ENCODE results near the gene PBRM1.
"Not testable (repeated sequence)": the region's sequence is repeated elsewhere in the genome, so short reads cannot be mapped to it uniquely, and the experiment has no call there.

PBRM1 gene

DNA sequence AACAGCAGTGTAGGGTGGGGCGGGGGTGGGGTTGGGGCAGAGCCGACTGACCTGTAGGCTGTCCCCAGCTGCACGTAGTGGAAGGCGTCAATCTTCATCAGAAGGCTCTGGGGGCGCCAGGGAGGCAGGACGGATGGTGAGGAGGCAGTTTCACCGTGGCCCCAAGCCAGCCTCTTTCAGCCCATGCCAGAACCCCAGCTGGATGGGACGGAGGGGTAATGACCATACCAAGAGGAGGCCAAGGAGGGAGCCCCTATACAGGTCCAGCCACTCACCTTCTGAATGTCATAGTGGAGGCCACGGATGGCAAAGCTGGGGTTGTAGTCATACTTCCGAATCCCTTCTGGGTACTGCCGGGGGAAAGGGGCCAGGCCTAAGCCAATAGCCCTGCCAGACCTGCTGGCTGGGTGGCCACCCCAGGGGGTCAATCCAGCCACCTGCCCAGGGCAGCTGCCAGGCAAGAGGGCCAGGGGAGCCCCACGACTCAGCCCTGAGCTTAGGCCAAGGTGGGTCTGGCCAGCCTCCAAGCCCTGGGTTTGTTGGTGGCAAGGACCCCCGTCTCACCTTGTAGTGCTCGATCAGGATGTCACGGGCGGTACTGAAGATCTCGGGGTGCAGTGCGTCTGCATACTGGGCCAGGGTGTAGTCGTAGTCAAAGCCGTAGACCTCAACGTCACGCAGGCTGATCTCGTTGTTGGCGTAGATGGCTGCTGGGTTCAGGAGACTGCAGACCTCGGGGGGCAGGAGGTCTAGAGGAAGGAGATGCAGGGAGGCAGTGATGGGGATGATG, 156.9 kb downstream of the PBRM1 start:
- no peak overlapping the region for H3K4me3 ChIP-seq (ENCODE audit: low read depth, low read length)
- no peak for TF ChIP-seq CTCF (IDR thresholded peaks at IDR 0.05; ENCODE audit: control insufficient read depth, extremely low read depth, insufficient read depth)
- no peak for DNase-seq (ENCODE audit: low read depth)

DNA sequence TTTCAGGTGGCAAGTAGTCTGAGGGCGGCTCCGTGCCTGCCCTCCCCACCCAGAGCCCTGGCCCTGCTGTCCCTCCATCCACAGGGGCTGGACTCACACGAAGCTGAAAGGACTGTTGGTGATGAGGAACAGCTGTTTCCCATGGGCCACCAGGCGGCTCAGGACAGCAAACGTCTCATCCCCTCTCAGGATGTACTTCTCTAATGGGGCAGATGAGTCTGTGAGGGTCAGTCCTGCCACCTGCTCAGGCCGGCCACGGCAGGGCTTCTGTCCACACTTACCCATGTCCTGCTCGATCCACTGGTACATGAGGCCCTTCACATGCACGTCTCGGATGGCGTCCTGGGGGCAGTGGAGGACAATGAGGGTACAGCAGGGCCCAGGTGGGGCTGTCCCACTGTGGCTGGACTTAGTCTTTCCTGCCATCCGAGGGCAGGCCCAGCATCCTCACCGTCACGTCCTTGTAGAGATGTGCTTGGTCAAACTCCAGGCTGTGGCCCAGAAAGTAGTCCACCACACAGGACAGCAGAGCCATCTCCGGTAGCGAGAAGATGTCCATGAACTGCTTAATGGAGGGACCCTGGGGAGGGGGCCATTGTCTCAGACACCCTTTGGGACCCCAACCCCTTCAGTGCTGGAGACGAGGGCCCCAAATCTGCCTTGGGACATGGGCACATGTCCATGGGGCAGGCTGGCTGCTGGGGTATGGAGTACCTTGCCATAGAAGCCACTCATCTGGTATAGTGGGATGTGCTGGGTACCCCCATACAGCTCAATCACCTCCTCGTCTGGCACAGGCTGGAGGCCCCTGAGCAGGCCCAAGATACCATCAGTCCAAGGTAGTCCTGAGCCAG, 157.8 kb downstream of the PBRM1 start:
- H3K4me3 ChIP-seq (ENCODE audit: low read depth, low read length) = no peak overlapping the region
- DNase-seq (ENCODE audit: low read depth) = no peak
- no peak for TF ChIP-seq CTCF (IDR thresholded peaks at IDR 0.05; ENCODE audit: control insufficient read depth, extremely low read depth, insufficient read depth)

GRCh38 chr3:52527039-52527731, 158.5 kb downstream of the PBRM1 start:
- TF ChIP-seq CTCF (IDR thresholded peaks at IDR 0.05; ENCODE audit: control insufficient read depth, extremely low read depth, insufficient read depth) = no peak
- DNase-seq (ENCODE audit: low read depth) = no peak
- H3K4me3 ChIP-seq (ENCODE audit: low read depth, low read length) = no peak overlapping the region

- not testable (repeated sequence) for DNase-seq (ENCODE audit: low read depth); H3K4me3 ChIP-seq (ENCODE audit: low read depth, low read length)
Observed at GRCh38 chr3:52526671-52527038, 159.1 kb downstream of the PBRM1 start.

GRCh38 chr3:52525680-52526561, 159.8 kb downstream of the PBRM1 start:
- no peak for DNase-seq (ENCODE audit: low read depth)
- no peak for TF ChIP-seq CTCF (IDR thresholded peaks at IDR 0.05; ENCODE audit: control insufficient read depth, extremely low read depth, insufficient read depth)
- no peak overlapping the region for H3K4me3 ChIP-seq (ENCODE audit: low read depth, low read length)

- H3K4me3 ChIP-seq (ENCODE audit: low read depth, low read length) = no peak overlapping the region
- no peak for TF ChIP-seq CTCF (IDR thresholded peaks at IDR 0.05; ENCODE audit: control insufficient read depth, extremely low read depth, insufficient read depth)
- DNase-seq (ENCODE audit: low read depth) = peak; percentile 14
Observed at GRCh38 chr3:52524752-52525679, 160.7 kb downstream of the PBRM1 start.

Data from LNCaP clone FGC (cell line).